GM18867 (cell line): ENCODE data around the gene TMEM92.
"Not testable (repeated sequence)": the region's sequence is repeated elsewhere in the genome, so short reads cannot be mapped to it uniquely, and the experiment has no call there.

ENCODE experiments used
- ATAC-seq: cut with Tn5 transposase; IDR thresholded peaks from one replicate; pipeline ENCODE4 v1.9.1; 2021; ENCODE audit warnings: mild to moderate bottlenecking, moderate library complexity; ENCODE audit not compliant: unreplicated experiment

TMEM92 gene

DNA sequence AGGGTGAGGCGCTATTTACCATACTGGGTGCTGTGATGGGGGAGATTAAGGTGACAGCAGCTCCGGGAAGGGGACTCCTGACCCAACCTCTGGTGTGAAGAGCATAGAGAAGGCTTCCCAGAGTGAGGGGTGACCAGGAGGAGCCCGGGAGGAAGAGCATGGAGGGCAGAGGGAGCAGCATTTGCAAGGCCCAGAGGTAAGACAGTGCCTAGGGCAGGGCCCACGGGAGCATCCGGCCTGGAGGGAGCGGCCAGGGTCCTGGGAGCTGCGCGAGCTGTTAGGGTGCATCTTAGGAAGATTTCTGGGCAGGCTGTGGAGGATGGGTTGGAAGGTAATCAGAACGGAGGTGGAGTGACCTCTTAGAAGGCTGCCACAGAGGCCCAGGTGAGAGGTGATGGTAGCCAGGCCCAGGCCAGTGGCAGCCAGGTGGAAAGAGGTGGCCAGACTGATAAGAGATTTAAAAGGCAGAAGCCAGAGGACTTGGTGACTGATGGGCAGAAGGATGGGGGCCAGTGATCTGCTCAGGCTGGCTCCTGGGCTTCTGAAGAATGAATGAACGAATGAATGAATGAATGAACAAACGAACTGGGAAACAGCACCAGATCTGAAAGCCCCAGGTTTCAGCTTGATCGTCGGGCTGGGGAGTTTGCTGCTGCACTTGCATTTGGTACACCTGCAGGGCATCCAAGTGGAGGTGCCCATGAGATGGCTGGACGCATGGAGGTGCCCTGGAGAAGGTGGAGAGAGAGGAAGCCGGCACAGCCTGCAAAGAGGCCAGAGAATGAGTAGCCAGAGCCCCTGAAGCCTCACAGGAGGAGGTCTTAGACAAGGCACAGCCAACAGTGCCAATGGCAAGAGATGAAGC, 13.0 kb upstream of the TMEM92 start:
- ATAC-seq, result no peak

- no peak for ATAC-seq
Measured at GRCh38 chr17:50262001-50262794, 12.1 kb upstream of the TMEM92 start.

DNA sequence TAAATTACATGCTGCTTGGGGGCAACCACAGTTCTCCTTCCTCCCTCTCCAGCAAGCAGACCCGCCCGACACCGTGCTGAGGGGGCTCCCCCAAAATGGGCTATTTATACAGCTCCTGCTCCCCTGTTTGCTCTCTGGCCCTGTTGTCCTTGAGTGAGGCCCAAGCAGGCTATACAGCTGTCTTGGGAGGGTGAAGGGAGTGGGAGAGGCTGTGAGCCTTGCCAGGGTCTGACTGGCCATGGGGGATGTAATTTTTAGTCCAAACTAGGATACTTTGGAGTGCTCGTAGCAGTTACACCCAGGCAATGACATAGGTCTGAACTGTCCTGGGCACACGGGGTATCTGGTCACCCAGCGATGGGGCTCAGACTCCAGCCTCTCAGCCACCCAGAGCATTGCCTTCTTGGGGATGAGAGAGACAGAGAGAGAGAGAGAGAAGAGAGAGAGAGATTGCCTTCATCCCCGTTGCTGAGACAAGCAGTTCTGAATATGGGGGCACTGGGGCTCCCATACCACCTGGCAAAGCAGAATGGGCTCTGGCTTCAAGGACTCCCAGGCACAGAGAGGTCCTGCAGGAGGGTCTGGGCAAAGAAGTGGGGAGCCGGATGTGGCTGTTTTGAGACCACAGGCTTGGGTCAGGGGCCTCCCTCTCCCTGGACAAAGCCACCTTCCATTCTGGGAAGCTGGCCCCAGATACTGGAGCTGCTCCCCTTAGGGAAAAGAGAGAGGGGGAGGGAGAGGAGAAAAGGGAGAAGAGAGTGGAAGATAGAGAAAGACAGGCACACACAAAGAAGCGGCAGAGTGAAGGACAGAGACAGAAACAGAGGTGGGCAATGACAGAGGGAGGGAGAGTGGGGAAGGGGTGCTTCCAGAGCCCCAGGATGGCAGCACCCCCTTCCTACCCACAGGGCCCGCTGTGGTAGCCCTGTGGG, 10.7 kb upstream of the TMEM92 start:
- ATAC-seq, result no peak

DNA sequence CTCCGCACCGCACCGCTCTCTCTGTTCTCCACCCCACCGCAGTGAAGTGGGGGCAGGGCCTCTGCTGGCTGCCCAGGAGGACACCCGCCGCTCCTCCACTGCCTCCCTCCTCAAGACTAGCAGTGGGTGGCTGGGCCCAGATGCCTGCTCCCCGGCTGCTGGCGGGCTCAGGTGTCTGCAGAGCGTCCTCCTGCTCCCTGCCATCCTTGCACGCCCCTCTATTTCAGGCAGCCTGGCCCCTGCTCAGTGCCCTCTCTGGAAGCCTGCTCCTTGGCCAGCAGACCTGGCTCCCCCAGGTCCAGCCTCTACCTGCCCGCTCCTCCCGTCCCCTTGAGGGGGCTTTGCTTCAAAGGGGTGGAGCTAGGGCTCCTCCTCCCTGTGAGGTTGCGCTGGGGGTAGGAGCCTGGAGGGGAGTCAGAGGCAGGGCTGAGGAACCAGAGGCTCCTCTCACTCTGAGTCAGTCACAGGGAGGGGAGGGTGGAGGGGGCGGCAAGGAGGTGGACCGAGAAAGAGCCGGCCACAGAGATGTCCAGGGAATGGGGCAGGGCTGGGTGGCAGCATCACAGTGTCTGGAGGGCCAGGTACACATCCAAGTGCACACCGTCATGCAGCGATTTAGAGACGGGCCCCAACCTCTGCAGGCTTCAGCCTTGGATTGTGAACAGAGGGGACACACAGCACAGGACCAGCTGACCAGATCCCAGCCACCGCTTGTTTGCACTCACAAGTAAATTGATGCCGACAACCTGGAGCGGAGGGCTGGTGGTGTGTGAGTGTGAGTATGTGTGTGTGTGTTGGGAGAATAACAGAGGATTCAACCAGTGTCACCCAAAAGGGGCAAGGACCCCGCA, 9.8 kb upstream of the TMEM92 start:
- ATAC-seq, result no peak

GRCh38 chr17:50265212-50265611, 9.1 kb upstream of the TMEM92 start:
- ATAC-seq, result no peak

- no peak for ATAC-seq
Measured at GRCh38 chr17:50265690-50266315, 8.5 kb upstream of the TMEM92 start.

- ATAC-seq, result no peak
Measured at GRCh38 chr17:50266384-50267073, 7.7 kb upstream of the TMEM92 start.

- ATAC-seq, result no peak
Measured at GRCh38 chr17:50267074-50267841, 7.0 kb upstream of the TMEM92 start.

- no peak for ATAC-seq
Measured at GRCh38 chr17:50268026-50268425, 6.2 kb upstream of the TMEM92 start.

DNA sequence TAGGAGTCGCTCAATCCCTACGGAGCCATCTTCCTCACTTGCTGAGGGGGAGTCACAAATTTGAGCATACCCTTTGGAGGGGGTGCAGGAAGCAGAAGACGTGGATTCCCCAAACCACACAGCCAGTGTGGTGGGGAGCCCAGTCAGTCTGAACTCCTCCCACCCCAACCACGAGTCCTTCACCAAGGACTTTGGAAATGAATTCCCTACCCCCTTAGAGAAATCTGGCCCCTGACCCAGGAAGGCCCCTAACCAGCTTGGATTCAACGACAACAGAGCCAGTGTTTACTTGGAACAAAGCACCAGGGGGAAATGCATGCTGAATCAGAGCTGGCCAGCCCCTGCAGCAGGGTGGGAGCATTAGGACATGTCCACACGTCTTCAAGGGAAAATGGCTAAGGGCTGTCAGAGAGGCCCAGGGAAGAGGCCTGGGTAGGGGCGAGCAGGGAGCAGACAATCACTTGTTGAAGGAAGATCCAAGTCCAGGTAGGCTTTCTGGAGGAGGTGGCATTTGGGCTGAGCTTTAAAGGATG, 5.5 kb upstream of the TMEM92 start:
- ATAC-seq, result no peak

DNA sequence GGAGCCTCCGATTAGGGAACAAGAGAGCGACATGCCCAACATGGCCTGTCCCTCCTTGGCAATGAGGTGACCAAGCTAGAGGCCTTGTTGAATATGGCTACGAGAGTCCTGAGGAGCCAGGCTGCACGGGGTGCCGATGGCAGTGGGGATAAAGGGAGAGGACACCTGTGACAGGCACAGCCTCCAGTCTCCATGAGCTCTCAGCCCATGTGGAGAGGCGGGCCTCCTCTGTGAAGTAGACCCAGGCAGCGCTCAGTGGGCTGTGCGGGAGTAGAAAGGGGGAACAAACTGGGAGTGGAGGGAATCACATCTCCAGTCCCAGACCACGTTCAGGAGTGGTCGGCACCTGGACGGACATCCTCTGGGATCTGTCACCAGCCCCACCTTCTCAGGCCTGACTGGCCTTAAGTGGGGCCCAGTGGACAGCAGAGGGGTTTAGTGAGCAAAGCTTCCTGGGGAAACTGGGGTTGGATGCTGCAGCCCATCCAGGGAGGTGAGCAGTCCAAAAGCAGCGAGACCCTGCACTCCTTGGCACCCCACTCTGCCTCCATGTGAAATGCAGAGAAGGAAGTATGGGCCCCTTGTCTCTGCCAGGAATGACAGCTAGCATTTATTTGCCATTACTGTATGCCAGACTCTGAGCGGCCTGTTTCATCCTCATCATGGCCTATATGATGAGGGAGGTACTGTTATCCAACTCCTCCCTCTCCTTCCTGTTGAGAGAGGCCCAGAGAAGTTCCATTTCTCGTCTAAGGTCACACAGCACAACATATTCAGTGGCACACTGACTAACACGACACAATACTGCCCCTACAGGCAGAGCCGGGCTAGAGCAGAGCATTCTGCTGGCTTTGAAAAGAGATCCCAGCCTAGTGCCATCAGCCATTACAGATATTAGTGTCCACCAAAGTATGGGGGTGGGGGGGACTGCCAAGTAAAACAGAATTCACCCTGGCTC, 4.5 kb upstream of the TMEM92 start:
- ATAC-seq, result peak; percentile 58

GRCh38 chr17:50270435-50271362, 3.6 kb upstream of the TMEM92 start:
- ATAC-seq, result no peak

GRCh38 chr17:50271363-50271750, 2.9 kb upstream of the TMEM92 start:
- ATAC-seq, result not testable (repeated sequence)

DNA sequence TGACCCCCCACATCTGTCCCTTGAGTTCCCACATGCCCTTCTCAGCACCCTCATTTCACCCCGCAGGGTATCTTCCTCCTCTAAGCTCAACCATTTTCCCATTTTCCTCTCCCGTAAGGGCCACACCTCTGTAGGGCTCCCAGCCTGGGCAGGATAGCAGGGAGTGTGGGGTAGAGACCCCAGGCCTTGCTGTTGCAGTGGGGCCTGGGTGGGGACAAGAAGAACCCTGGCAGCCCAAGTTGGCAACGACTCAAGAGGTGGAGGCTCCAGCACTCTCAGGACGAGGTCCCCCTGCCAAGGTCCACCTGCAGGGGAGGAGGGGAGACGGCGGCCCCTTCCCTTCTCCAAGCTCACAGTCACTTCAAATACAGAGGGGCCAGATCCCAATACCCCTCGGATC, 2.0 kb upstream of the TMEM92 start:
- ATAC-seq, result no peak

DNA sequence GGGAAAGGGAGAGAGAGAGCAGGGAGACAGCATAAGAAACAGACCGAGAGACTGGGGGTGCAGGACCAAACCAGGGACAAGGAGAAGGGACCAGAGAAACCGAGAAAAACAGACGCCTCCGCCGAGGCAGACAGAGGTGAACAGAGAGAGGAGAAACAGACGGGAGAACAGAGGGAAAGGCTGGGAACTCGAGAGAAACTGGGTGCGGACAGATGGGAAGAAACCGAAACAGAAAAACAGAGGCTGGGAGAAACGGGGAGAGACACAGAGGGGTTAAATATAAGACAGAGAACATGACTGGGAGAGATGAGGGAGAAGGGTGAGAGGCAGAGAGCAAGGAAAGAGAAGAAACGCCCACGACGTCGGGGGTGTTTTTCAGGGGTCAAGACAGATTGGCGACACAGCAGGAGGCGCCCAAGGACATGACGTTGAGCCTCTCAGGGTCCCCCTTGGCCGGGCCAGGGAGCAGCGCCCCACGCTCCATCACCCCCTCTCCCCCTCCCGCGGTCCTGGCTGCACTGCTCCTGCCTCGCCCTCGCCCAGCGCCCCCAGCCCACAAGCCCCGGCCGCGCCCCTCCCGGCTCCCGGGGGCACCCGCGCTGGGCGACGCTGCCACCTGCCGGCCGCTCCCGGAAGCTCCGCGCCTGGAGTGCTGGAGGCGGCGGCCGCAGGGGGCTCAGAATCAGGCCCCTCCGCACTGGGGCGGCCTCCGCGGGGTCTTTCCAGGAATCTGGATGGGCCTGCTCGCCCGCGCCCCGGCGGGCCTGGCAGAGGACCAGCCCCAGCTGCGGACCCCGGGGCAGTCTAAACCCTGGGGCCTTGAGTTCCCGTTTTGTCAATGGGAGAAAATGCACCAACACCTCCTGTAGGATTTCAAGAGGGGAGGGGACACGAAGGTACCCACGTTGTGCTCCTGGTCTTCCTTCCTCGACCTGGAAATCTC, 1.3 kb upstream of the TMEM92 start:
- ATAC-seq, result no peak
